Measurements from ENCODE around the gene MAP1A.

The MAP1A gene

GRCh38 chr15:43517354-43518196, at the start of gene MAP1A:
Gene MAP1A (plus strand): TSS chr15:43517608. CDS start chr15:43521474, 3,866 bp downstream.
- DNase-seq = no peak

- DNase-seq = no peak
Observed at GRCh38 chr15:43469867-43470266, 47.5 kb upstream of the MAP1A start.

- DNase-seq = no peak
Observed at GRCh38 chr15:43471975-43472374, 45.4 kb upstream of the MAP1A start.

GRCh38 chr15:43473885-43474284, 43.5 kb upstream of the MAP1A start:
- DNase-seq = no peak

- DNase-seq = no peak
Observed at GRCh38 chr15:43483297-43484128, 33.9 kb upstream of the MAP1A start.

- DNase-seq = no peak
Observed at GRCh38 chr15:43484455-43484854, 33.0 kb upstream of the MAP1A start.

GRCh38 chr15:43487271-43487895, 30.0 kb upstream of the MAP1A start:
- no peak for DNase-seq

GRCh38 chr15:43488790-43489189, 28.6 kb upstream of the MAP1A start:
- no peak for DNase-seq

- DNase-seq = no peak
Observed at GRCh38 chr15:43489191-43489590, 28.2 kb upstream of the MAP1A start.

GRCh38 chr15:43492266-43492665, 25.1 kb upstream of the MAP1A start:
- no peak for DNase-seq

GRCh38 chr15:43492673-43493601, 24.5 kb upstream of the MAP1A start, which contains the start of gene TP53BP1:
Gene TP53BP1 (minus strand): TSS chr15:43493156. CDS start chr15:43493043, 113 bp downstream.
- DNase-seq = peak; percentile 83 to 90 (median 87)

GRCh38 chr15:43493703-43494472, 23.5 kb upstream of the MAP1A start:
- no peak for DNase-seq

- no peak for DNase-seq
Observed at GRCh38 chr15:43498990-43499389, 18.4 kb upstream of the MAP1A start.

GRCh38 chr15:43499635-43500034, 17.8 kb upstream of the MAP1A start:
- DNase-seq = no peak

GRCh38 chr15:43505738-43506137, 11.7 kb upstream of the MAP1A start:
- DNase-seq = no peak

GRCh38 chr15:43508421-43508820, 9.0 kb upstream of the MAP1A start:
- no peak for DNase-seq

- no peak for DNase-seq
Observed at GRCh38 chr15:43508991-43509659, 8.3 kb upstream of the MAP1A start.

GRCh38 chr15:43509660-43510199, 7.7 kb upstream of the MAP1A start:
- DNase-seq = no peak

GRCh38 chr15:43510200-43511011, 7.0 kb upstream of the MAP1A start:
- DNase-seq = peak; percentile 90 to 96 (median 94)
